Hematopoietic multipotent progenitor cell treated with erythropoietin and hydrocortisone succinate and interleukin-3 and kit ligand, for 4 days (in vitro differentiated cells): Measurements from ENCODE around the gene ATP6AP1.

ENCODE experiments used
- DNase-seq: peaks from one replicate; pipeline ENCODE4 v3.0.0-alpha.2; 2015

ATP6AP1 gene

GRCh38 chrX:154450312-154450711, 21.8 kb downstream of the ATP6AP1 start:
- DNase-seq, result no peak

GRCh38 chrX:154452823-154453222, 24.3 kb downstream of the ATP6AP1 start:
- no peak for DNase-seq

- DNase-seq, result peak; percentile 30
Measured at GRCh38 chrX:154457491-154458115, 29.1 kb downstream of the ATP6AP1 start.

GRCh38 chrX:154458116-154458953, 29.9 kb downstream of the ATP6AP1 start, which contains the start of gene PLXNA3:
PLXNA3 (plus strand) TSS chrX:154458281; CDS start chrX:154460184, 1,903 bp downstream.
- DNase-seq, result peak; percentile 37

GRCh38 chrX:154458954-154459778, 30.7 kb downstream of the ATP6AP1 start:
- DNase-seq, result peak; percentile 73

GRCh38 chrX:154459832-154460231, 31.4 kb downstream of the ATP6AP1 start:
- DNase-seq, result peak; percentile 47

GRCh38 chrX:154460326-154460725, 31.8 kb downstream of the ATP6AP1 start:
- DNase-seq, result no peak

- DNase-seq, result no peak
Measured at GRCh38 chrX:154462396-154462795, 33.9 kb downstream of the ATP6AP1 start.

GRCh38 chrX:154463611-154464220, 35.2 kb downstream of the ATP6AP1 start:
- no peak for DNase-seq

GRCh38 chrX:154464806-154465365, 36.4 kb downstream of the ATP6AP1 start:
- DNase-seq, result no peak

GRCh38 chrX:154465601-154466000, 37.1 kb downstream of the ATP6AP1 start:
- DNase-seq, result no peak

- DNase-seq, result no peak
Measured at GRCh38 chrX:154466036-154466435, 37.6 kb downstream of the ATP6AP1 start.

- no peak for DNase-seq
Measured at GRCh38 chrX:154466907-154467306, 38.4 kb downstream of the ATP6AP1 start.

GRCh38 chrX:154467556-154467955, 39.1 kb downstream of the ATP6AP1 start:
- DNase-seq, result no peak

GRCh38 chrX:154468217-154468616, 39.7 kb downstream of the ATP6AP1 start:
- no peak for DNase-seq

- DNase-seq, result no peak
Measured at GRCh38 chrX:154469114-154469513, 40.6 kb downstream of the ATP6AP1 start.

GRCh38 chrX:154469880-154470279, 41.4 kb downstream of the ATP6AP1 start:
- no peak for DNase-seq

GRCh38 chrX:154470434-154470833, 42.0 kb downstream of the ATP6AP1 start:
- DNase-seq, result no peak

- no peak for DNase-seq
Measured at GRCh38 chrX:154470914-154471568, 42.6 kb downstream of the ATP6AP1 start.

- DNase-seq, result no peak
Measured at GRCh38 chrX:154471839-154472684, 43.6 kb downstream of the ATP6AP1 start.
